GM23338 (cell line): ENCODE measurements around the gene DGKH. TPM values are rescaled to one million over a fixed set of nuclear protein-coding genes. Genes with fewer than 3 reads are reported as not detected.

ENCODE experiments used
- ATAC-seq: fragments of 200-7000 bp; cut with Tn5 transposase; 3 replicates; pipeline ENCODE4 v1.9.1; 2020
- DNase-seq: peaks from one replicate; pipeline ENCODE4 v3.0.0-alpha.2; 2015; ENCODE audit warnings: low spot score
- H2AFZ ChIP-seq: fragments of 200-600 bp; sonication (generic); 2 replicates; pipeline ENCODE4 v1.8.0; 2016; ENCODE audit warnings: antibody characterized with exemption, mild to moderate bottlenecking, moderate library complexity
- H3F3A ChIP-seq: fragments of 200-600 bp; sonication (generic); replicated peaks from 2 replicates; pipeline ENCODE4 v1.8.0; 2017; ENCODE audit warnings: antibody characterized with exemption, mixed run types, low read depth
- H3K27ac ChIP-seq: fragments of 200-600 bp; sonication (generic); 2 replicates; pipeline ENCODE4 v1.6.1; 2016; ENCODE audit warnings: low read depth
- H3K27me3 ChIP-seq: fragments of 200-600 bp; sonication (generic); 2 replicates; pipeline ENCODE4 v1.8.0; 2016; ENCODE audit warnings: mild to moderate bottlenecking, mixed run types, moderate library complexity; ENCODE audit not compliant: insufficient read depth
- H3K36me3 ChIP-seq: fragments of 200-600 bp; sonication (generic); 2 replicates; pipeline ENCODE4 v1.8.0; 2016; ENCODE audit warnings: mild to moderate bottlenecking; ENCODE audit not compliant: insufficient read depth
- H3K4me1 ChIP-seq: fragments of 200-600 bp; sonication (generic); 2 replicates; pipeline ENCODE4 v1.8.0; 2016; ENCODE audit warnings: mild to moderate bottlenecking, moderate library complexity; ENCODE audit not compliant: insufficient read depth
- H3K4me2 ChIP-seq: fragments of 200-600 bp; sonication (generic); 2 replicates; pipeline ENCODE4 v1.7.1; 2017; ENCODE audit warnings: mixed run types
- H3K4me3 ChIP-seq: fragments of 200-600 bp; sonication (generic); 2 replicates; pipeline ENCODE4 v1.6.1; 2016; ENCODE audit warnings: mixed run types
- H3K79me2 ChIP-seq: fragments of 200-600 bp; sonication (generic); replicated peaks from 2 replicates; pipeline ENCODE4 v1.8.0; 2017; ENCODE audit warnings: mild to moderate bottlenecking; ENCODE audit not compliant: insufficient read depth
- H3K9me2 ChIP-seq: fragments of 200-600 bp; sonication (generic); 2 replicates; pipeline ENCODE4 v1.8.0; 2017; ENCODE audit not compliant: insufficient read depth
- H4K20me1 ChIP-seq: fragments of 200-600 bp; sonication (generic); replicated peaks from 2 replicates; pipeline ENCODE4 v1.8.0; 2017; ENCODE audit warnings: mild to moderate bottlenecking; ENCODE audit not compliant: insufficient read depth
- H3K27ac Mint-ChIP-seq: 2 replicates; pipeline ENCODE4 v1.8.0; 2020; ENCODE audit warnings: inconsistent platforms, mild to moderate bottlenecking, moderate library complexity, mixed read lengths
- H3K27me3 Mint-ChIP-seq: 3 replicates; pipeline ENCODE4 v1.8.0; 2022; ENCODE audit warnings: low read depth, mild to moderate bottlenecking, moderate library complexity, mixed read lengths, inconsistent platforms; ENCODE audit not compliant: insufficient read depth, poor library complexity
- H3K36me3 Mint-ChIP-seq: 3 replicates; pipeline ENCODE4 v1.8.0; 2021; ENCODE audit warnings: low read depth, mild to moderate bottlenecking, inconsistent platforms, moderate library complexity, mixed read lengths
- H3K4me1 Mint-ChIP-seq: 3 replicates; pipeline ENCODE4 v1.8.0; 2020; ENCODE audit warnings: mild to moderate bottlenecking, inconsistent platforms, mixed read lengths
- H3K4me3 Mint-ChIP-seq: 3 replicates; pipeline ENCODE4 v1.8.0; 2021; ENCODE audit warnings: moderate library complexity, mild to moderate bottlenecking, inconsistent platforms, mixed read lengths
- H3K9me3 Mint-ChIP-seq: 3 replicates; pipeline ENCODE4 v1.8.0; 2020; ENCODE audit warnings: moderate library complexity, mild to moderate bottlenecking, inconsistent platforms, mixed read lengths
- CREB1 ChIP-seq: fragments of 250-450 bp; sonication (Bioruptor Pico); IDR thresholded peaks from 2 replicates; pipeline ENCODE4 v1.5.0; 2020; ENCODE audit warnings: low read depth, mild to moderate bottlenecking, moderate library complexity
- EZH2phosphoT487 ChIP-seq: fragments of 200-600 bp; sonication (generic); IDR thresholded peaks from one replicate; pipeline ENCODE4 v1.8.1; 2018; ENCODE audit warnings: antibody characterized with exemption; ENCODE audit not compliant: unreplicated experiment
- JUNB ChIP-seq: IDR thresholded peaks from one replicate; pipeline ENCODE4 v1.6.1; 2016; ENCODE audit warnings: antibody characterized with exemption; ENCODE audit not compliant: unreplicated experiment
- NANOG ChIP-seq: IDR thresholded peaks from 2 replicates; pipeline ENCODE4 v1.6.1; 2016; ENCODE audit warnings: antibody characterized with exemption, borderline replicate concordance
- POLR2AphosphoS5 ChIP-seq: IDR thresholded peaks from 2 replicates; pipeline ENCODE4 v1.6.1; 2016; ENCODE audit warnings: antibody characterized with exemption, low read depth
- ZNF114 ChIP-seq: fragments of 250-450 bp; sonication (Bioruptor Pico); IDR thresholded peaks from 2 replicates; pipeline ENCODE4 v1.5.0; 2020; ENCODE audit warnings: mild to moderate bottlenecking, moderate library complexity
- ZNF331 ChIP-seq: fragments of 250-450 bp; sonication (Bioruptor Pico); IDR thresholded peaks from 2 replicates; pipeline ENCODE4 v1.5.0; 2020; ENCODE audit warnings: low read depth, mild to moderate bottlenecking, moderate library complexity
- polyA plus RNA-seq: library from polyadenylated mRNA; unstranded; fragments of >200 nt; fragmentation: Nextera tagmentation; extraction: Ambion mirVana; gene quantifications from 2 replicates; pipeline ENCODE4 v1.2.1, GENCODE V29; 2016
- total RNA-seq: library from RNA; depleted of rRNA; stranded (reverse); fragments of >200 nt; shearing (Covaris generic); gene quantifications from 2 replicates; pipeline ENCODE4 v1.2.3, GENCODE V29; 2014
- TF ChIP-seq, protein P1 (sequence below), 2 experiments: fragments of 200-600 bp in 1 of 2; sonication (generic) in 1 of 2; conservative IDR thresholded peaks; 2 replicates each; pipeline versions ENCODE4 v1.5.1 to v1.6.1; 2016 to 2017; ENCODE audit warnings: antibody characterized with exemption in 2 of 2, low read depth in 2 of 2, mild to moderate bottlenecking in 2 of 2, moderate library complexity in 1 of 2
- TF ChIP-seq, protein P2 (sequence below): fragments of 250-450 bp; sonication (Bioruptor Pico); IDR thresholded peaks from 2 replicates; pipeline ENCODE4 v1.5.0; 2020; ENCODE audit warnings: mild to moderate bottlenecking, moderate library complexity

Gene DGKH
- total and polyA plus RNA-seq, 2 experiments from 2014 or later = 2.1 to 7.5 TPM

DNA sequence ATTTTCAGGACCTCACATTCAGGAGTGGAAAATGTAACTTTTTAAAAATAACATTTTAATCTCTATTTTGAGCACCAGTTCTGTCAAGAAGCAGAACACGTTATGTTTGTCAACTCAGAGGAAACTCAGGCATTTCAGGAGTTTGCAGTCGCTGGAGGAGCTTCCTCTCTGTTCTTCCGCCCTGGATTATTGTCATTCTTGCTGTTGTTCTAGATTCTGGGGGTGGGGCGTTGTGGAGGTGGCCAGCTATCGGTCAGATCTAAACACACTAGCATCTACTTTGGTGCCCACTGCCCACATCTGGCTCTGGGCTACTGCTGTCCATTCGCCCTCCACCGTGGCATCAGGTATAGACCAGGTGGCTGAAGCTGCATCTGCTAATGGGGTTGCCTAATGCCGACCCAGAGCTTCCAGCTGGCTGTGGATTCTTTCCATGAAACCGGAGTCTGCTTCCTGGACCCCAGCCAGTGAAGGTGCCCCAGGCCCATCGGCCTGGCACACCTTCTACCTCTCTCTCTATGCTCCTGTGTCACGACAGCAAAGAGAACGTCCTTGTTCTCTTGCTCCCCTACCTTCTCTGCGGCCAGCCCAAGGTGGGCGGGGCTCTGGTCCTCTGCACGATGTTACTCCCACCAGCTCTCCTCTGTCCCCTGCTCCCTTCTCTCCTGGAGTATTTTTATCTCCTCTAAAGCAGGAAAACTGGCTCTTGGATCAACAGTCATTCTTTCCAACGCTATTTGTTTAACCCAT lies 36.7 kb upstream of the DGKH start:
- Histone ChIP-seq H3K36me3 (no peaks in the 10 kb centered on the region), H3K27me3 (no peaks in the 10 kb centered on the region), H4K20me1 (no peaks in the 10 kb centered on the region), H3K9me2 (no peaks in the 10 kb centered on the region), H3K27ac (no peak overlapping the region), H3K4me2 (peak overlapping the region; percentile 50), H3K79me2 (no peaks in the 10 kb centered on the region), H3K4me1 (peaks cover 18% of the 10 kb centered on the region), H3F3A (no peaks in the 10 kb centered on the region; the same call in 1 of the 2 replicates), H3K4me3 (no peak overlapping the region), H2AFZ (peak overlapping the region; percentile 92)
- Mint-ChIP-seq H3K4me3 (no peak overlapping the region), H3K36me3 (no peaks in the 10 kb centered on the region), H3K27ac (no peak overlapping the region; the same call in 1 of the 2 replicates), H3K4me1 (peaks cover 14% of the 10 kb centered on the region), H3K9me3 (no peaks in the 10 kb centered on the region), H3K27me3 (no peaks in the 10 kb centered on the region)
- DNase-seq = peak; percentile 59
- ATAC-seq = peak; percentile 92
- TF ChIP-seq NANOG = no peak
- TF ChIP-seq POLR2AphosphoS5 = no peak
- TF ChIP-seq ZNF114 (CRISPR knock-in tag) = no peak
- TF ChIP-seq CREB1 (CRISPR knock-in tag) = no peak
- TF ChIP-seq EZH2phosphoT487 = no peak
- TF ChIP-seq, protein P1, sequence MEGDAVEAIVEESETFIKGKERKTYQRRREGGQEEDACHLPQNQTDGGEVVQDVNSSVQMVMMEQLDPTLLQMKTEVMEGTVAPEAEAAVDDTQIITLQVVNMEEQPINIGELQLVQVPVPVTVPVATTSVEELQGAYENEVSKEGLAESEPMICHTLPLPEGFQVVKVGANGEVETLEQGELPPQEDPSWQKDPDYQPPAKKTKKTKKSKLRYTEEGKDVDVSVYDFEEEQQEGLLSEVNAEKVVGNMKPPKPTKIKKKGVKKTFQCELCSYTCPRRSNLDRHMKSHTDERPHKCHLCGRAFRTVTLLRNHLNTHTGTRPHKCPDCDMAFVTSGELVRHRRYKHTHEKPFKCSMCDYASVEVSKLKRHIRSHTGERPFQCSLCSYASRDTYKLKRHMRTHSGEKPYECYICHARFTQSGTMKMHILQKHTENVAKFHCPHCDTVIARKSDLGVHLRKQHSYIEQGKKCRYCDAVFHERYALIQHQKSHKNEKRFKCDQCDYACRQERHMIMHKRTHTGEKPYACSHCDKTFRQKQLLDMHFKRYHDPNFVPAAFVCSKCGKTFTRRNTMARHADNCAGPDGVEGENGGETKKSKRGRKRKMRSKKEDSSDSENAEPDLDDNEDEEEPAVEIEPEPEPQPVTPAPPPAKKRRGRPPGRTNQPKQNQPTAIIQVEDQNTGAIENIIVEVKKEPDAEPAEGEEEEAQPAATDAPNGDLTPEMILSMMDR (conservative IDR thresholded peaks at IDR 0.05; ENCODE audit: low read depth in 2 of 2) = no peak
- TF ChIP-seq, protein P2, sequence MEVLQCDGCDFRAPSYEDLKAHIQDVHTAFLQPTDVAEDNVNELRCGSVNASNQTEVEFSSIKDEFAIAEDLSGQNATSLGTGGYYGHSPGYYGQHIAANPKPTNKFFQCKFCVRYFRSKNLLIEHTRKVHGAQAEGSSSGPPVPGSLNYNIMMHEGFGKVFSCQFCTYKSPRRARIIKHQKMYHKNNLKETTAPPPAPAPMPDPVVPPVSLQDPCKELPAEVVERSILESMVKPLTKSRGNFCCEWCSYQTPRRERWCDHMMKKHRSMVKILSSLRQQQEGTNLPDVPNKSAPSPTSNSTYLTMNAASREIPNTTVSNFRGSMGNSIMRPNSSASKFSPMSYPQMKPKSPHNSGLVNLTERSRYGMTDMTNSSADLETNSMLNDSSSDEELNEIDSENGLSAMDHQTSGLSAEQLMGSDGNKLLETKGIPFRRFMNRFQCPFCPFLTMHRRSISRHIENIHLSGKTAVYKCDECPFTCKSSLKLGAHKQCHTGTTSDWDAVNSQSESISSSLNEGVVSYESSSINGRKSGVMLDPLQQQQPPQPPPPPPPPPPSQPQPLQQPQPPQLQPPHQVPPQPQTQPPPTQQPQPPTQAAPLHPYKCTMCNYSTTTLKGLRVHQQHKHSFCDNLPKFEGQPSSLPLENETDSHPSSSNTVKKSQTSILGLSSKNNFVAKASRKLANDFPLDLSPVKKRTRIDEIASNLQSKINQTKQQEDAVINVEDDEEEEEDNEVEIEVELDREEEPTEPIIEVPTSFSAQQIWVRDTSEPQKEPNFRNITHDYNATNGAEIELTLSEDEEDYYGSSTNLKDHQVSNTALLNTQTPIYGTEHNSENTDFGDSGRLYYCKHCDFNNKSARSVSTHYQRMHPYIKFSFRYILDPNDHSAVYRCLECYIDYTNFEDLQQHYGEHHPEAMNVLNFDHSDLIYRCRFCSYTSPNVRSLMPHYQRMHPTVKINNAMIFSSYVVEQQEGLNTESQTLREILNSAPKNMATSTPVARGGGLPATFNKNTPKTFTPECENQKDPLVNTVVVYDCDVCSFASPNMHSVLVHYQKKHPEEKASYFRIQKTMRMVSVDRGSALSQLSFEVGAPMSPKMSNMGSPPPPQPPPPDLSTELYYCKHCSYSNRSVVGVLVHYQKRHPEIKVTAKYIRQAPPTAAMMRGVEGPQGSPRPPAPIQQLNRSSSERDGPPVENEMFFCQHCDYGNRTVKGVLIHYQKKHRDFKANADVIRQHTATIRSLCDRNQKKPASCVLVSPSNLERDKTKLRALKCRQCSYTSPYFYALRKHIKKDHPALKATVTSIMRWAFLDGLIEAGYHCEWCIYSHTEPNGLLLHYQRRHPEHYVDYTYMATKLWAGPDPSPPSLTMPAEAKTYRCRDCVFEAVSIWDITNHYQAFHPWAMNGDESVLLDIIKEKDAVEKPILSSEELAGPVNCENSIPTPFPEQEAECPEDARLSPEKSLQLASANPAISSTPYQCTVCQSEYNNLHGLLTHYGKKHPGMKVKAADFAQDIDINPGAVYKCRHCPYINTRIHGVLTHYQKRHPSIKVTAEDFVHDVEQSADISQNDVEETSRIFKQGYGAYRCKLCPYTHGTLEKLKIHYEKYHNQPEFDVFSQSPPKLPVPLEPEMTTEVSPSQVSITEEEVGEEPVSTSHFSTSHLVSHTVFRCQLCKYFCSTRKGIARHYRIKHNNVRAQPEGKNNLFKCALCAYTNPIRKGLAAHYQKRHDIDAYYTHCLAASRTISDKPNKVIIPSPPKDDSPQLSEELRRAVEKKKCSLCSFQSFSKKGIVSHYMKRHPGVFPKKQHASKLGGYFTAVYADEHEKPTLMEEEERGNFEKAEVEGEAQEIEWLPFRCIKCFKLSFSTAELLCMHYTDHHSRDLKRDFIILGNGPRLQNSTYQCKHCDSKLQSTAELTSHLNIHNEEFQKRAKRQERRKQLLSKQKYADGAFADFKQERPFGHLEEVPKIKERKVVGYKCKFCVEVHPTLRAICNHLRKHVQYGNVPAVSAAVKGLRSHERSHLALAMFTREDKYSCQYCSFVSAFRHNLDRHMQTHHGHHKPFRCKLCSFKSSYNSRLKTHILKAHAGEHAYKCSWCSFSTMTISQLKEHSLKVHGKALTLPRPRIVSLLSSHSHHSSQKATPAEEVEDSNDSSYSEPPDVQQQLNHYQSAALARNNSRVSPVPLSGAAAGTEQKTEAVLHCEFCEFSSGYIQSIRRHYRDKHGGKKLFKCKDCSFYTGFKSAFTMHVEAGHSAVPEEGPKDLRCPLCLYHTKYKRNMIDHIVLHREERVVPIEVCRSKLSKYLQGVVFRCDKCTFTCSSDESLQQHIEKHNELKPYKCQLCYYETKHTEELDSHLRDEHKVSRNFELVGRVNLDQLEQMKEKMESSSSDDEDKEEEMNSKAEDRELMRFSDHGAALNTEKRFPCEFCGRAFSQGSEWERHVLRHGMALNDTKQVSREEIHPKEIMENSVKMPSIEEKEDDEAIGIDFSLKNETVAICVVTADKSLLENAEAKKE (CRISPR knock-in tag) = no peak
- TF ChIP-seq JUNB = no peak
- no peak for TF ChIP-seq ZNF331 (CRISPR knock-in tag)
